T follicular helper cell (primary cell): ENCODE results near the gene PRDM10.
"Not testable (repeated sequence)": the region's sequence is repeated elsewhere in the genome, so short reads cannot be mapped to it uniquely, and the experiment has no call there.

Experiments used
- DNase-seq: peaks from one replicate; pipeline ENCODE4 v3.0.0-alpha.2; 2020; ENCODE audit warnings: low read depth

Gene PRDM10

DNA sequence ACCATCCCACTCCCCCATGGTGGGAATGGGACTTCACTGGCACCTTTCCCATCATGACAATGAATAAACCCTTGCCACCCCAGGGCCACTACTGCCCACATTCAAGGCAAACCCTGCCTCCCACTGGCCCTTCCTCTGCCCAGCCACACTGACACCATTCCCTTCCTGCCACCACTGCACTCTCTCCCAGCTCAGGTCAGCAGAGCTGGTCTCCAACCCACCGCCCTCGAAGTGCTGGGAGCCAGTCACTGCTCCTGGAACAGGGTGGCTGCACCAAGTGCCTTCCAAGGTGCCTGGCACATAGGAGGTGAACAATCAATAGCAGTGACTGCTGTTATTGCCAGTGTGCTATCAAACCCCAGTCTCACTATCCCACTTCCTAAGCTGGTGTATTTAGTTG, 27.1 kb downstream of the PRDM10 start:
- DNase-seq = no peak

DNA sequence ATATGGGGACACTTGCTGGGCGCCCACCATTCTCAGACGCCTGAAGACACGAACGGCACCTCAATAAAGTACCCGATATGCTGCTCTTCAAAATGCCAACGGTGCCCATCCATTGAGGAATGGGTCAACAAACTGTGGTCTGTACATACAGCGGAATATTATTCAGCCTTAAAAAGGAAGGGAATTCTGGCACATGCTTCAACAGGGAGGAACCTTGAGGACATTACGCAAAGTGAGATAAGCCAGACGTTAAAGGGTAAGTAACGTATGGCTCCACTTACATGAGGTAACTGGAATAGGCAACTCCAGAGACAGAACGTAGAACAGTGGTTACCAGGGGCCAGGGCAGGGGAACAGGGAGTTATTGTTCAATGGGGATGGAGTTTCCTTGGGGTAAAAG, 28.0 kb downstream of the PRDM10 start:
- no peak for DNase-seq

DNA sequence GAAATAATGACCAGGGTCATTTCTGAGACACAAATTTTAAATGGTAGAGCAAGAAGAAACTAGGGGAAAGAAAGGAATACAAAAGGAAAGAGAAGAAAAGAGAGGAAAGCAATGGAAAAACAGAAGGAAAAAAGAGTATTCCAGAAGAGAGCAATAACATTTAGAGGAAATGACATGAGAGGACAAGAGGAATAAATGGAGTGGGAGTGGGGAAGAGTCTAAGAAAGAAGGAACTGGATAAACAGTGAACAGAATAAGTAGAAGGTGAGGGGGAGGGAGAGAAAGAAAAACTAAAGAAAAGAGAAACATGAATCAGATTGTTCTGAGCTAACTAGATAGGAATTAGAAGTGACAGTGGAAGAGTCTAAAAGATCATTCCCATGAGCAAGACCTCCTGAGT, 28.4 kb downstream of the PRDM10 start:
- no peak for DNase-seq

GRCh38 chr11:129973809-129974208, 28.8 kb downstream of the PRDM10 start:
- DNase-seq = no peak

- DNase-seq = no peak
Observed at GRCh38 chr11:129973068-129973467, 29.6 kb downstream of the PRDM10 start.

GRCh38 chr11:129972611-129973010, 30.0 kb downstream of the PRDM10 start:
- no peak for DNase-seq

GRCh38 chr11:129971856-129972255, 30.8 kb downstream of the PRDM10 start:
- not testable (repeated sequence) for DNase-seq

DNA sequence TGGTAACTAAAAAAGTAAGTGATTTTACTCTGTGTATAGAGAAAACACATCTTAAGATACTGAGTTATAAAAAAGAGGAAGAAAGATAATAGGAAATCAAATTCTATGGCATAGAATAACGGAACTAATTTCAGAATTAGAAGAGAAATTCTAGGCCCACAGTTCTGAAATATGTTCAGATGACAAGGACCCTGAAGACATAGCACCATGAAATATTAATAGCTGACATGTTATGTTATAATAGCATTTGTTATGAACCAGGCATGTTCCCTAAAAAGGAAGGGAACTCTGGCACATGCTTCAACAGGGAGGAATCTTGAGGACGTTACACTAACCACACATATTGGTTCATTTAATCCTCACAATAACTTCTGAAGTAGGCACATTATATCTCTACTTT, 32.7 kb downstream of the PRDM10 start:
- no peak for DNase-seq

GRCh38 chr11:129968591-129969419, 33.8 kb downstream of the PRDM10 start:
- no peak for DNase-seq

GRCh38 chr11:129967996-129968395, 34.6 kb downstream of the PRDM10 start:
- no peak for DNase-seq

DNA sequence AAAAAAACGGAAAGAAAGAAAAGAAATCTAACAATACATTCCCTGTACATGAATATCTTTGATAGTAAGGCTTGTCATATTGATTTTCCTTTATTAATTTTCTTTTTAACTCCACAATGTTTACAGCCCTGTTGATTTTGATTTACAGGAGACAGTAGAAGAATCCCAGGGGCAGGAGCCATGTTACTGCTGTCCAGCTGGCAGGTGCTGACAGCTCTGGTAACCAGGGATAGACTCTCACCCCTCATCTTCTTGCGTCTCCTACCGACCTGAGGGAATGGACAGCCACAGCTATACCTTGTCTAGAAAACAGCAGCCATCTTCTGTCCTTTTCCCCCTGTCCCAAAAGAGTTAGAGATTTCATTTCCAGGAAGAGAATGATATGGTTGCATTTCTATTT, 37.4 kb downstream of the PRDM10 start:
- no peak for DNase-seq

DNA sequence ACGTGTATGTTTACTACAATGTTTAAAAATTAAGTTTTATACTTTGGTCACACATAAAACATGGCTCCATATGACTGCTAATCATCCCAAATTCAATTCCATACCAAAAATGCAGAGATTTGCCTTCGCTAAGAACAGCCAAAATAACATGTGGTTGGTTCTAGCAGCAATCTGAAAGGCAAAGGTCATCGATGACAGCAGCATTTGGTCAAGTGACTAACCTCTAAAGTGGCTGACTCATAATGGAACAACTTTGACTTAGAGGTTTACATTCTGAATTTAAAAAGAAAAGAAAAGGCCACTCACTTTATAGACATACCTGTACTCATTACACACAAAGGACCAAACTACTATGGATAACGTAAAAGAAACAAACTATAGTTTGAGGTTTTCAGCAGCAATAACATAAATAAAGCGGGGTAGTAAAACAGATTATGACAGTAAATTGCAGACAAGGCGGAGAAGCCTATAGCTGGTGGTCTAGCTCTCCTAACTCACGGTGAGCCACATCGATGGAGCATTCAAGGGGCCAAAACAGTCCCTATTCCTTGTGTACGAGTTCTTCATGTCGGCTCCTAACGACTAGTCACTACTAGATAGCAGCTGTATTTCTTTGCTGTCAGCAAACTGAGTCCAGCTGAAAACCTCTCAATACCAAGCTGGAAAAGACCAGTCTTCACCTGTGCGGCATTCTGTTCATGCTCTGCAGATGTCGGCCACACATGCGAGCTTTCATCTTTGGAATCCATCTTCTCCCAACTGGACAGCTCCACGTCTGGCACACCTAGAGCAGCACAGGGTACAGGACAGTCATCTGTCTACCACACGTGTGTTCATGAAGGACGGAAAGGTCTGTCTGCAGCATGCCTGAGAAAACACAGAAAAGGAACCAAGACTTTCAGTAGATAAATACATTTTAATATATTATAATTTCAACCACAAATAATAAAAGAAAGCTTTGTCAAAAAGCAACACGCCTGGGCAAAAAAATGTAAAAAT, 42.1 kb downstream of the PRDM10 start:
- no peak for DNase-seq

GRCh38 chr11:129959687-129960086, 42.9 kb downstream of the PRDM10 start:
- DNase-seq = no peak

GRCh38 chr11:129955282-129955681, 47.4 kb downstream of the PRDM10 start:
- no peak for DNase-seq

- DNase-seq = not testable (repeated sequence)
Observed at GRCh38 chr11:129954703-129955102, 47.9 kb downstream of the PRDM10 start.

- no peak for DNase-seq
Observed at GRCh38 chr11:129951866-129952262, 50.8 kb downstream of the PRDM10 start.

GRCh38 chr11:129951201-129951865, 51.3 kb downstream of the PRDM10 start:
- no peak for DNase-seq

- no peak for DNase-seq
Observed at GRCh38 chr11:129950101-129951091, 52.2 kb downstream of the PRDM10 start.

GRCh38 chr11:129948926-129949466, 53.6 kb downstream of the PRDM10 start:
- DNase-seq = no peak

DNA sequence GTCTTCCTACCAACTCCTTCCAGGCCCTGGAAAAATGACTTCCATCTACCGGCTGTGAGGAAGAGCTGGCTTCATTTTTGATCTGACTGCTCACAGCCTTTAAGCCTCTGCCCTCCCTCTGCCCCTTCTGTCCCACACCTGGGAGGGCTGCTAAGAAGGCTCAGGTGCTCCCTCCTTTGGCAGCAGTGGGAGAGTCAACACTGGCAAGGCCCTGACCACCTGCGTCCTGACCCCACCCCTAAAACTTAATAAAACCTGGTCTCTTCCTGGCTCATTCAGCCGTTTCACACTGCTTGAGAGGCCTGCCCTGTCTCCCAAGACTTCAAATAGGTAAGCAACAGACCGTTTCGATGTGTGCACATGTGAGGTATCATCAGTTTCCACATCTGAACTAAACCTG, 55.2 kb downstream of the PRDM10 start:
- DNase-seq = no peak

DNA sequence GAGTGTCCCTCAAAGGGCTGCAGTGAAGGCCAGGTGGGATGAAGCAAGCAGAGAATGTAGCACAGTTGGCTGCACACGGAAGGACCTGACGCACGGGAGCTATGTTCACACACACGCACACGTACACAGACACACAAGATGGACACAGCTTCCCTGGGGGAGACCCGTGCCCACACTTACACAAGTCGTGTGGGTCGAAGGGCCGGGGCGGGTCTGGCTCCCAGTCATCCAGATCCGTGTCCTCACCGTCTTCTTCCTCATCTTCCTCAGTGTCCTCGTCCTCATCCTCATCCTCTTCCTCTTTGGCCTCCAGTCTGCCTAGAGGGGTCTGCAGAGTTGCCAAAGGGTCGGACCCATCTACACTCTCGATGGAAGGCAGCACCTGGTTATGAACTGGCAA, 55.7 kb downstream of the PRDM10 start:
- no peak for DNase-seq
